B cell (primary cell): ENCODE data around the gene GLRX5. TPM values are rescaled to one million over a fixed set of nuclear protein-coding genes. Genes with fewer than 3 reads are reported as not detected.

Experiments
- ATAC-seq: fragments of 200-7000 bp; cut with Tn5 transposase; one replicate; pipeline ENCODE4 v1.10.0; 2021; ENCODE audit warnings: low read depth, mild to moderate bottlenecking, moderate number of reproducible peaks, moderate library complexity
- CTCF ChIA-PET: fragments of 350-600 bp; sonication (Branson Sonifier 250); formaldehyde crosslinking; loops from one replicate; lab custom pipeline; 2021; ENCODE audit warnings: antibody characterized with exemption, inconsistent platforms; lab: Charles Lee
- POLR2A ChIA-PET: fragments of 350-600 bp; sonication (Branson Sonifier 250); formaldehyde crosslinking; loops from one replicate; lab custom pipeline; 2021; ENCODE audit warnings: antibody characterized with exemption; lab: Charles Lee
- DNase-seq: peaks from one replicate; pipeline ENCODE4 v3.0.0; 2013
- H2AFZ ChIP-seq: 2 replicates; pipeline ENCODE4 v1.6.1; 2012; ENCODE audit warnings: mild to moderate bottlenecking, low read depth, low read length; ENCODE audit not compliant: insufficient read depth, poor library complexity, severe bottlenecking
- H3K27ac ChIP-seq, 2 donors: 1 replicate in 1 of 2; 2 replicates in 1 of 2; pipeline ENCODE4 v1.5.1; 2012 to 2013; ENCODE audit warnings: low read length in 2 of 2, mild to moderate bottlenecking in 2 of 2, moderate library complexity in 1 of 2
- H3K27me3 ChIP-seq, 4 experiments: fragments of 200-600 bp in 1 of 4; sonication (generic) in 1 of 4; replicated peaks in 1 of 4; 1 replicate in 2 of 4; 2 replicates in 2 of 4; pipeline versions ENCODE4 v1.6.1 to v1.7.0; 2013 to 2016; ENCODE audit warnings: low read length in 3 of 4, mild to moderate bottlenecking in 2 of 4, mixed read lengths in 1 of 4, moderate library complexity in 1 of 4; ENCODE audit not compliant: insufficient read depth in 4 of 4, control insufficient read depth in 3 of 4; ENCODE audit errors: control extremely low read depth in 1 of 4
- H3K36me3 ChIP-seq, 2 experiments: replicated peaks in 1 of 2; 1 replicate in 1 of 2; 2 replicates in 1 of 2; pipeline versions ENCODE4 v1.6.1 to v1.7.1; 2013; ENCODE audit warnings: low read length in 1 of 2; ENCODE audit not compliant: insufficient read depth in 2 of 2, control insufficient read depth in 1 of 2; ENCODE audit errors: control extremely low read depth in 1 of 2, extremely low read depth in 1 of 2
- H3K4me1 ChIP-seq, 2 donors: fragments of 200-600 bp in 1 of 2; sonication (generic) in 1 of 2; 1 replicate in 1 of 2; 2 replicates in 1 of 2; pipeline versions ENCODE4 v1.5.1 to v1.6.1; 2013 to 2017; ENCODE audit warnings: low read length in 2 of 2; ENCODE audit not compliant: control insufficient read depth in 2 of 2, insufficient read depth in 2 of 2
- H3K4me2 ChIP-seq: replicated peaks from 2 replicates; pipeline ENCODE3; 2012; ENCODE audit warnings: mild to moderate bottlenecking, low read depth, low read length; ENCODE audit not compliant: poor library complexity, severe bottlenecking
- H3K4me3 ChIP-seq, 5 experiments: fragments of 200-600 bp in 1 of 5; sonication (generic) in 1 of 5; 1 replicate in 3 of 5; 2 replicates in 2 of 5; pipeline versions ENCODE4 v1.5.1 to v1.7.0; 2011 to 2016; ENCODE audit warnings: low read length in 4 of 5, mild to moderate bottlenecking in 4 of 5, low read depth in 2 of 5, control low read depth in 1 of 5, moderate library complexity in 1 of 5; ENCODE audit not compliant: insufficient read depth in 1 of 5; ENCODE audit errors: control extremely low read depth in 1 of 5, extremely low read depth in 1 of 5
- H3K79me2 ChIP-seq: fragments of 200-600 bp; sonication (generic); one replicate; pipeline ENCODE4 v1.6.0; 2016; ENCODE audit warnings: low read length; ENCODE audit not compliant: control insufficient read depth, insufficient read depth
- H3K9ac ChIP-seq: fragments of 200-600 bp; sonication (generic); 2 replicates; pipeline ENCODE4 v1.6.1; 2017; ENCODE audit warnings: mild to moderate bottlenecking, low read length, moderate library complexity
- H3K9me3 ChIP-seq, 3 donors: one replicate each; pipeline versions ENCODE4 v1.6.1 to v1.7.1; 2013; ENCODE audit warnings: low read length in 2 of 3; ENCODE audit not compliant: control insufficient read depth in 2 of 3, insufficient read depth in 1 of 3; ENCODE audit errors: control extremely low read depth in 1 of 3
- H4K20me1 ChIP-seq: 2 replicates; pipeline ENCODE4 v1.6.0; 2012; ENCODE audit warnings: mild to moderate bottlenecking, low read length; ENCODE audit not compliant: insufficient read depth, control insufficient read depth, poor library complexity, severe bottlenecking
- H3K27ac Mint-ChIP-seq: one replicate; pipeline ENCODE4 v1.8.0; 2021; ENCODE audit warnings: mixed read lengths
- H3K27me3 Mint-ChIP-seq: one replicate; pipeline ENCODE4 v1.8.0; 2021; ENCODE audit warnings: mixed read lengths
- H3K4me1 Mint-ChIP-seq: one replicate; pipeline ENCODE4 v1.8.0; 2021; ENCODE audit warnings: mixed read lengths
- H3K4me3 Mint-ChIP-seq: one replicate; pipeline ENCODE4 v1.8.0; 2021; ENCODE audit warnings: mixed read lengths
- H3K9me3 Mint-ChIP-seq: one replicate; pipeline ENCODE4 v1.8.0; 2022; ENCODE audit warnings: mixed read lengths; ENCODE audit not compliant: insufficient read depth
- EZH2 ChIP-seq: IDR thresholded peaks from 2 replicates; pipeline ENCODE4 v1.6.1; 2012; ENCODE audit warnings: borderline replicate concordance, low read depth, mild to moderate bottlenecking, moderate library complexity, low read length; ENCODE audit not compliant: insufficient read depth, poor library complexity, severe bottlenecking
- WGBS: methylation state at CpG from one replicate; pipeline ENCODE4 v1.1.5; 2013; ENCODE audit warnings: missing lambda C conversion rate; ENCODE audit not compliant: insufficient coverage; 5-methylcytosine and 5-hydroxymethylcytosine counted together
- intact Hi-C: fragments of 100-400 bp; cut with micrococcal nuclease; formaldehyde crosslinking; loops from one replicate; pipeline ENCODE4 v1.10.0; 2022
- polyA plus RNA-seq: library from polyadenylated mRNA; depleted of rRNA; stranded (reverse); fragments of >200 nt; gene quantifications from 2 replicates; pipeline ENCODE4 v1.2.3, GENCODE V29; 2012
- total RNA-seq, 2 donors: library from RNA; stranded (reverse); fragments of 120-200 nt in 1 of 2; gene quantifications; 1 replicate in 1 of 2; 2 replicates in 1 of 2; pipeline versions ENCODE4 v1.2.3 to v1.2.4, GENCODE V29; 2013 to 2022
- TF ChIP-seq, protein P1 (sequence below): fragments of 200-600 bp; IDR thresholded peaks from one replicate; pipeline ENCODE4 v1.8.0; 2022; ENCODE audit warnings: antibody characterized with exemption, mild to moderate bottlenecking

Gene GLRX5
- total and polyA plus RNA-seq, 2 donors (not counting 1 experiment from before 2014, with no cell fraction given): 7.8 to 18.4 TPM

DNA sequence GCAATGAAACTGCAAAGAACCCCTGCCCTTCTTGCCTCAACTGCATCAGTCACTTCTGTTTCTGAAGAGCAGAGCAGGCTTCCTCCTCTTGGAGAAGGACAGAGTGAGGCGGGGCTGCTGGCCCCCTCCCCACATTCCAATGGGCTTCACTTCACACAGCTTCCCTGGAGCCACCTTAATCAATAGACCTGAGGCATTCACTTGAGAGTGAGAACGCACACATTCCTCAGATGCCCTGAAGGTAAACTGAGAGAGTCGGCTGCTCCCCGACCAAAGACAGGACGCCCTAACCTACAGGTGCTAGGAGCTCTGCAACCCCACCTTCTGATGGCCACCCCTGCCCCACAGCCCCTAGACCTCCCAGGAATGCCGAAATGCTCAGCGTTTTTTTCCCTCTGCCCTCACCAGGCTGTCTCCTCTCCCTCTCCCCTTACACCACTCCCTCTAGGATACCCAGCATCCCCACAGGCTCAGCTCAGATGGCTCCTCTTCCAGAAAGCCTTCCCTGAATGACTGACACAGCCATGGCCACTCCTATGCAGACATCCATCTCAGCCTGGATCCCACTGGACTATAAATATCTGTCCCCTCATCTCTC is 49.5 kb upstream of the GLRX5 start:
- H3K4me2 ChIP-seq: peak overlapping the region; percentile 15
- POLR2A ChIA-PET: no interaction called here
- H3K79me2 ChIP-seq: peaks cover 99% of the 10 kb centered on the region
- no peak overlapping the region for H3K9ac ChIP-seq
- no peaks in the 10 kb centered on the region for H3K9me3 ChIP-seq
- WGBS: 95% methylated on average over 7 of the region's 7 CpGs
- H3K36me3 ChIP-seq: peaks cover 0 to 19% of the 10 kb centered on the region in 2 experiments
- peaks cover 73 to 91% of the 10 kb centered on the region in 2 donors for H3K4me1 ChIP-seq
- no peak overlapping the region for H2AFZ ChIP-seq
- intact Hi-C loops: no loop called here
- Mint-ChIP-seq H3K9me3 (no peaks in the 10 kb centered on the region), H3K4me3 (no peak overlapping the region), H3K27me3 (no peaks in the 10 kb centered on the region), H3K27ac (peak overlapping the region; percentile 69), H3K4me1 (peaks cover 85% of the 10 kb centered on the region)
- TF ChIP-seq EZH2: no peak
- TF ChIP-seq, protein P1, sequence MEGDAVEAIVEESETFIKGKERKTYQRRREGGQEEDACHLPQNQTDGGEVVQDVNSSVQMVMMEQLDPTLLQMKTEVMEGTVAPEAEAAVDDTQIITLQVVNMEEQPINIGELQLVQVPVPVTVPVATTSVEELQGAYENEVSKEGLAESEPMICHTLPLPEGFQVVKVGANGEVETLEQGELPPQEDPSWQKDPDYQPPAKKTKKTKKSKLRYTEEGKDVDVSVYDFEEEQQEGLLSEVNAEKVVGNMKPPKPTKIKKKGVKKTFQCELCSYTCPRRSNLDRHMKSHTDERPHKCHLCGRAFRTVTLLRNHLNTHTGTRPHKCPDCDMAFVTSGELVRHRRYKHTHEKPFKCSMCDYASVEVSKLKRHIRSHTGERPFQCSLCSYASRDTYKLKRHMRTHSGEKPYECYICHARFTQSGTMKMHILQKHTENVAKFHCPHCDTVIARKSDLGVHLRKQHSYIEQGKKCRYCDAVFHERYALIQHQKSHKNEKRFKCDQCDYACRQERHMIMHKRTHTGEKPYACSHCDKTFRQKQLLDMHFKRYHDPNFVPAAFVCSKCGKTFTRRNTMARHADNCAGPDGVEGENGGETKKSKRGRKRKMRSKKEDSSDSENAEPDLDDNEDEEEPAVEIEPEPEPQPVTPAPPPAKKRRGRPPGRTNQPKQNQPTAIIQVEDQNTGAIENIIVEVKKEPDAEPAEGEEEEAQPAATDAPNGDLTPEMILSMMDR: no peak
- no peak overlapping the region for H3K4me3 ChIP-seq
- ATAC-seq (no peak), DNase-seq (no peak)
- CTCF ChIA-PET: interaction anchor here (1.4 kb wide), 1 partner anchor 33 kb away, joined by 3 read pairs; no protein-coding TSS in a partner anchor
- no peak overlapping the region for H3K27ac ChIP-seq
- H4K20me1 ChIP-seq: peaks cover 40% of the 10 kb centered on the region
- no peaks in the 10 kb centered on the region for H3K27me3 ChIP-seq
